CD4-positive, alpha-beta T cell (primary cell): ENCODE measurements around the gene UCK1. TPM values are rescaled to one million over a fixed set of nuclear protein-coding genes. Genes with fewer than 3 reads are reported as not detected.
"Not testable (repeated sequence)": the region's sequence is repeated elsewhere in the genome, so short reads cannot be mapped to it uniquely, and the experiment has no call there.

Experiments
- ATAC-seq: fragments of 200-7000 bp; cut with Tn5 transposase; one replicate; pipeline ENCODE4 v1.10.0; 2022; ENCODE audit warnings: mild to moderate bottlenecking; ENCODE audit not compliant: poor library complexity
- CTCF ChIA-PET: fragments of 350-600 bp; sonication (Branson Sonifier 250); formaldehyde crosslinking; loops from one replicate; lab custom pipeline; 2021; ENCODE audit warnings: antibody characterized with exemption, inconsistent platforms; lab: Charles Lee
- POLR2A ChIA-PET: fragments of 350-600 bp; sonication (Branson Sonifier 250); formaldehyde crosslinking; loops from one replicate; lab custom pipeline; 2021; ENCODE audit warnings: antibody characterized with exemption, inconsistent platforms; lab: Charles Lee
- DNase-seq, 14 experiments: peaks; one replicate each; pipeline ENCODE4 v3.0.0-alpha.2; 2013 to 2020; ENCODE audit warnings: mixed read lengths in 2 of 14
- H3K27ac ChIP-seq, 2 donors: one replicate each; pipeline versions ENCODE4 v1.5.1 to v1.7.0; 2013; ENCODE audit warnings: low read length in 2 of 2, low read depth in 1 of 2, mild to moderate bottlenecking in 1 of 2
- H3K27me3 ChIP-seq, 2 experiments: 1 replicate in 1 of 2; 2 replicates in 1 of 2; pipeline versions ENCODE4 v1.6.1 to v1.7.0; 2013; ENCODE audit warnings: low read length in 2 of 2, control low read depth in 1 of 2, mild to moderate bottlenecking in 1 of 2, moderate library complexity in 1 of 2; ENCODE audit not compliant: insufficient read depth in 2 of 2, control insufficient read depth in 1 of 2
- H3K36me3 ChIP-seq: one replicate; pipeline ENCODE4 v1.6.1; 2013; ENCODE audit warnings: low read length, control low read depth; ENCODE audit not compliant: insufficient read depth
- H3K4me1 ChIP-seq: one replicate; pipeline ENCODE4 v1.6.1; 2013; ENCODE audit warnings: low read length, control low read depth; ENCODE audit not compliant: insufficient read depth
- H3K4me3 ChIP-seq: one replicate; pipeline ENCODE4 v1.5.1; 2013; ENCODE audit warnings: mild to moderate bottlenecking, low read length, moderate library complexity
- H3K9me3 ChIP-seq, 2 experiments: 1 replicate in 1 of 2; 2 replicates in 1 of 2; pipeline versions ENCODE4 v1.6.1 to v1.7.0; 2013; ENCODE audit warnings: low read length in 2 of 2, mild to moderate bottlenecking in 2 of 2, control low read depth in 1 of 2, moderate library complexity in 1 of 2; ENCODE audit not compliant: control insufficient read depth in 1 of 2, insufficient read depth in 1 of 2
- H3K27ac Mint-ChIP-seq: one replicate; pipeline ENCODE4 v1.8.0; 2020; ENCODE audit warnings: mixed read lengths
- H3K27me3 Mint-ChIP-seq: one replicate; pipeline ENCODE4 v1.8.0; 2021; ENCODE audit warnings: mixed read lengths
- H3K36me3 Mint-ChIP-seq: one replicate; pipeline ENCODE4 v1.8.0; 2021; ENCODE audit warnings: low read depth, mixed read lengths
- H3K4me1 Mint-ChIP-seq: one replicate; pipeline ENCODE4 v1.8.0; 2021; ENCODE audit warnings: low read depth, mixed read lengths
- H3K4me3 Mint-ChIP-seq: one replicate; pipeline ENCODE4 v1.8.0; 2020; ENCODE audit warnings: mild to moderate bottlenecking, mixed read lengths
- H3K9me3 Mint-ChIP-seq: one replicate; pipeline ENCODE4 v1.8.0; 2020; ENCODE audit warnings: mixed read lengths
- intact Hi-C, 2 experiments: fragments of 100-400 bp; cut with DNase I in 1 of 2; cut with micrococcal nuclease in 1 of 2; formaldehyde crosslinking; loops; one replicate each; pipeline versions ENCODE4 v1.15.1 to v1.9.0; 2023 to 2025; cut with DNase I, micrococcal nuclease
- total RNA-seq, 174 experiments: library from RNA in 2 of 174; stranded (reverse) in 2 of 174; gene quantifications; one replicate each; pipeline ENCODE4 v1.2.3 and lab custom pipeline; 2021 to 2026
- TF ChIP-seq, protein P1 (sequence below): fragments of 200-600 bp; IDR thresholded peaks from one replicate; pipeline ENCODE4 v1.8.0; 2022; ENCODE audit warnings: antibody characterized with exemption, mild to moderate bottlenecking

UCK1 gene
- total RNA-seq, 2 experiments from 2014 or later, result 22.1 to 22.5 TPM

DNA sequence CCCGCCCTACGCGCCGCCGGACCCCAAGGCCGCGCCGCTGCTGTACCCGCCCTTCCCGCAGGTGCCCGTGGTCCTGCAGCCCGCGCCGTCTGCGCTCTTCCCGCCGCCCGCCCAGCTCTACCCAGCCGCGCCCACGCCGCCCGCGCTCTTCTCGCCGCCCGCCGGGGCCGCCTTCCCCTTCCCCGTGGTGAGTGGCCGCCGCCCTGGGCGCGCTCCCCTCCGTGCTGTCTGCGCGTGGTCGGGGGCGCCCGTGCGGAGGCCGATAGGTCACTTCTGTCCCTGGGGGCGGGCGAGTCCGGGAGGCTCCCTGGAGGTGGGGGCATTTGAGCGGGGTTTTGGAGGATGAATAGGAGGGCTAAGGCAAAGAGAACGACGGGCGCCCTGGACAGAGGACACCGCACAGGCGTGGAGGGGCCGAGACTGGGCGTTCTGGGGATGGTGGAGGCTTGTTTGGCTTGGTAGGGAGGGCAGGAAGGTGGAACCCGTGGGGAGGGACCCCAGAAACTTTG lies 23.8 kb upstream of the UCK1 start:
- H3K9me3 Mint-ChIP-seq, result no peaks in the 10 kb centered on the region
- H3K4me3 ChIP-seq, result no peak overlapping the region
- H3K36me3 Mint-ChIP-seq, result no peaks in the 10 kb centered on the region
- H3K36me3 ChIP-seq, result no peaks in the 10 kb centered on the region
- peaks cover 0 to 14% of the 10 kb centered on the region in 2 experiments for H3K9me3 ChIP-seq
- DNase-seq (peak in 1 of 14 experiments; percentile 21), ATAC-seq (peak; percentile 48)
- H3K4me1 Mint-ChIP-seq, result no peaks in the 10 kb centered on the region
- TF ChIP-seq, protein P1, sequence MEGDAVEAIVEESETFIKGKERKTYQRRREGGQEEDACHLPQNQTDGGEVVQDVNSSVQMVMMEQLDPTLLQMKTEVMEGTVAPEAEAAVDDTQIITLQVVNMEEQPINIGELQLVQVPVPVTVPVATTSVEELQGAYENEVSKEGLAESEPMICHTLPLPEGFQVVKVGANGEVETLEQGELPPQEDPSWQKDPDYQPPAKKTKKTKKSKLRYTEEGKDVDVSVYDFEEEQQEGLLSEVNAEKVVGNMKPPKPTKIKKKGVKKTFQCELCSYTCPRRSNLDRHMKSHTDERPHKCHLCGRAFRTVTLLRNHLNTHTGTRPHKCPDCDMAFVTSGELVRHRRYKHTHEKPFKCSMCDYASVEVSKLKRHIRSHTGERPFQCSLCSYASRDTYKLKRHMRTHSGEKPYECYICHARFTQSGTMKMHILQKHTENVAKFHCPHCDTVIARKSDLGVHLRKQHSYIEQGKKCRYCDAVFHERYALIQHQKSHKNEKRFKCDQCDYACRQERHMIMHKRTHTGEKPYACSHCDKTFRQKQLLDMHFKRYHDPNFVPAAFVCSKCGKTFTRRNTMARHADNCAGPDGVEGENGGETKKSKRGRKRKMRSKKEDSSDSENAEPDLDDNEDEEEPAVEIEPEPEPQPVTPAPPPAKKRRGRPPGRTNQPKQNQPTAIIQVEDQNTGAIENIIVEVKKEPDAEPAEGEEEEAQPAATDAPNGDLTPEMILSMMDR, result no peak
- no peak overlapping the region for H3K4me3 Mint-ChIP-seq
- peaks cover 20 to 25% of the 10 kb centered on the region in 2 experiments for H3K27me3 ChIP-seq
- H3K27ac ChIP-seq, result no peak overlapping the region
- POLR2A ChIA-PET, result interaction anchor here (0.6 to 1.2 kb wide), 2 partner anchors 15 to 325 kb away, joined by 3 read pairs; no protein-coding TSS in a partner anchor
- no peak overlapping the region for H3K27ac Mint-ChIP-seq
- intact Hi-C loops, result no loop called here
- CTCF ChIA-PET, result no interaction called here
- H3K27me3 Mint-ChIP-seq, result peaks cover 58% of the 10 kb centered on the region
- no peaks in the 10 kb centered on the region for H3K4me1 ChIP-seq

GRCh38 chr9:131554087-131554842 lies 23.2 kb upstream of the UCK1 start:
- DNase-seq (no peak), ATAC-seq (no peak)
- no peaks in the 10 kb centered on the region for H3K4me1 ChIP-seq
- Mint-ChIP-seq H3K4me1 (no peaks in the 10 kb centered on the region), H3K27me3 (peaks cover 64% of the 10 kb centered on the region), H3K4me3 (no peak overlapping the region), H3K9me3 (no peaks in the 10 kb centered on the region), H3K27ac (no peak overlapping the region), H3K36me3 (no peaks in the 10 kb centered on the region)
- H3K4me3 ChIP-seq, result no peak overlapping the region
- peaks cover 0 to 14% of the 10 kb centered on the region in 2 experiments for H3K9me3 ChIP-seq
- ChIA-PET POLR2A (interaction anchor here (0.6 kb wide), 1 partner anchor 326 kb away, joined by 3 read pairs; no protein-coding TSS in a partner anchor), CTCF (interaction anchor here (0.6 kb wide), 1 partner anchor 409 kb away, joined by 3 read pairs; no protein-coding TSS in a partner anchor)
- TF ChIP-seq, protein P1, result no peak
- intact Hi-C loops, result no loop called here
- no peak overlapping the region for H3K27ac ChIP-seq
- H3K27me3 ChIP-seq, result peaks cover 20 to 25% of the 10 kb centered on the region in 2 experiments
- no peaks in the 10 kb centered on the region for H3K36me3 ChIP-seq

DNA sequence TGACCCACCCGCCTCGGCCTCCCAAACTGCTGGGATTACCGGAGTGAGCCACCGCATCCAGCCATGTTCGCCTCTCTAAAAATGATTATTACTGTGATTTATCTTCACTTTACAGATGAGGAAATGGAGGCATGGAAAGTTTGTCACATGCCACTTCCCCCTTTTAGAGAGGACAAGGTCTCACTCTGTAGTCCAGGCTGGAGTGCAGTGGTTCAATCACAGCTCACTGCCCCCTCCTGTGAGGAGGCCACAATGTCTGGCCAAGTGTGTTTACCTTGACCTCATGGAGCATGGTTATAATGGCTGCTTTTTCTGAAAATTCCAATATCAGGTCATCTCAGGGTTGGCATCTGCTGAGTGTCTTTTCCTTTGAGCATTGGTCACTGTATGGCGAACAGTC lies 21.0 kb upstream of the UCK1 start:
- peaks cover 2% of the 10 kb centered on the region for H3K4me1 ChIP-seq
- peaks cover 9% of the 10 kb centered on the region for H3K4me1 Mint-ChIP-seq
- no peaks in the 10 kb centered on the region for H3K36me3 Mint-ChIP-seq
- peaks cover 85% of the 10 kb centered on the region for H3K27me3 Mint-ChIP-seq
- intact Hi-C loops, result no loop called here
- H3K4me3 Mint-ChIP-seq, result no peak overlapping the region
- no peak overlapping the region for H3K27ac Mint-ChIP-seq
- TF ChIP-seq, protein P1, result no peak
- CTCF ChIA-PET, result no interaction called here
- ATAC-seq (no peak), DNase-seq (no peak)
- H3K4me3 ChIP-seq, result no peak overlapping the region
- no peak overlapping the region for H3K27ac ChIP-seq
- POLR2A ChIA-PET, result no interaction called here
- H3K9me3 Mint-ChIP-seq, result no peaks in the 10 kb centered on the region
- H3K36me3 ChIP-seq, result no peaks in the 10 kb centered on the region
- peaks cover 26 to 33% of the 10 kb centered on the region in 2 experiments for H3K27me3 ChIP-seq
- peaks cover 0 to 14% of the 10 kb centered on the region in 2 experiments for H3K9me3 ChIP-seq

DNA sequence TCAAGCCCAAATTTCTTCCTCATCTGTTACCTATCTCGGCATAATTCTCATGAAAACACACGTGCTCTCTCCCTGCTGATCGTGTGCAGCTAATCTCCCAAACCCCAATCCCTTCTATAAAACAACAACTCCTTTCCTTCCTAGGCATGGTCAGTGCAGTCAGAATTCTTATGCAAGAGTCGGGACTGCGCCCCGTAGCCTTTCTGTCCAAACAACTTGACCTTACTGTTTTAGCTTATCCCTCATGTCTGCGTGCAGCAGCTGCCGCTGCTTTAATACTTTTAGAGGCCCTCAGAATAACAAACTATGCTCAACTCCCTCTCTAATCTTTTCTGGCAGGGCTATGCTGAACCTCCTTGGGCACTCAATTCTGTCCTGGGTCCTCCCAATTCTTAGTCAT lies 19.4 kb upstream of the UCK1 start:
- H3K27ac Mint-ChIP-seq, H3K36me3 Mint-ChIP-seq, H3K9me3 Mint-ChIP-seq, H3K27ac ChIP-seq, H3K4me3 Mint-ChIP-seq, intact Hi-C loops, ATAC-seq, DNase-seq, CTCF ChIA-PET, POLR2A ChIA-PET, H3K36me3 ChIP-seq, H3K4me3 ChIP-seq: not testable (repeated sequence)
- Histone ChIP-seq H3K4me1 (peaks cover 18% of the 10 kb centered on the region), H3K9me3 (peaks cover 0 to 17% of the 10 kb centered on the region in 2 experiments), H3K27me3 (peaks cover 37 to 42% of the 10 kb centered on the region in 2 experiments)
- Mint-ChIP-seq H3K27me3 (peaks cover 80% of the 10 kb centered on the region), H3K4me1 (peaks cover 14% of the 10 kb centered on the region)

DNA sequence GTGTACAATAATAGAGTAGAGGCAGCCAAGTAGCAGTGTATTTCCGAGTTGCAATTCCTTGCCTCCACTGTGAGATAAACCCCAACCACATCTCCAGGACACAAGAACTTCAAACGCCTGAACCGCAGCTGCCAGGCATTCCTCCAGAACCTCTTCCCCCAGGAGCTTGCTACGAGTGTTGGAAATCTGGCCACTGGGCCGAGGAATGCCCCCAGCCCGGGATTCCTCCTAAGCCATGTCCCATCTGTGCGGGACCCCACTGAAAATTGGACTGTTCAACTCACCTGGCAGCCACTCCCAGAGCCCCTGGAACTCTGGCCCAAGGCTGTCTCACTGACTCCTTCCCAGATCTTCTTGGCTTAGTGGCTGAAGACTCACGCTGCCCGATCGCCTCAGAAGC lies 18.1 kb upstream of the UCK1 start:
- H3K4me3 ChIP-seq, intact Hi-C loops, H3K4me3 Mint-ChIP-seq, CTCF ChIA-PET, ATAC-seq, H3K27ac Mint-ChIP-seq, H3K9me3 Mint-ChIP-seq, H3K27ac ChIP-seq, POLR2A ChIA-PET, DNase-seq, H3K36me3 ChIP-seq, H3K36me3 Mint-ChIP-seq: not testable (repeated sequence)
- H3K9me3 ChIP-seq, result peaks cover 3 to 26% of the 10 kb centered on the region in 2 experiments
- H3K27me3 ChIP-seq, result peaks cover 33 to 41% of the 10 kb centered on the region in 2 experiments
- H3K4me1 ChIP-seq, result peaks cover 18% of the 10 kb centered on the region
- Mint-ChIP-seq H3K4me1 (peaks cover 14% of the 10 kb centered on the region), H3K27me3 (peaks cover 78% of the 10 kb centered on the region)
